ENCODE measurements around the gene SENP5. TPM values are rescaled to one million over a fixed set of nuclear protein-coding genes. Genes with fewer than 3 reads are reported as not detected.

SENP5 gene
- total RNA-seq, result 38.5 and 46.2 TPM in 2 replicates

GRCh38 chr3:196867507-196868296 lies at the start of gene SENP5:
TSS of gene SENP5 (plus strand) at chr3:196867920. CDS start at chr3:196885182, 17,262 bp downstream.

DNA sequence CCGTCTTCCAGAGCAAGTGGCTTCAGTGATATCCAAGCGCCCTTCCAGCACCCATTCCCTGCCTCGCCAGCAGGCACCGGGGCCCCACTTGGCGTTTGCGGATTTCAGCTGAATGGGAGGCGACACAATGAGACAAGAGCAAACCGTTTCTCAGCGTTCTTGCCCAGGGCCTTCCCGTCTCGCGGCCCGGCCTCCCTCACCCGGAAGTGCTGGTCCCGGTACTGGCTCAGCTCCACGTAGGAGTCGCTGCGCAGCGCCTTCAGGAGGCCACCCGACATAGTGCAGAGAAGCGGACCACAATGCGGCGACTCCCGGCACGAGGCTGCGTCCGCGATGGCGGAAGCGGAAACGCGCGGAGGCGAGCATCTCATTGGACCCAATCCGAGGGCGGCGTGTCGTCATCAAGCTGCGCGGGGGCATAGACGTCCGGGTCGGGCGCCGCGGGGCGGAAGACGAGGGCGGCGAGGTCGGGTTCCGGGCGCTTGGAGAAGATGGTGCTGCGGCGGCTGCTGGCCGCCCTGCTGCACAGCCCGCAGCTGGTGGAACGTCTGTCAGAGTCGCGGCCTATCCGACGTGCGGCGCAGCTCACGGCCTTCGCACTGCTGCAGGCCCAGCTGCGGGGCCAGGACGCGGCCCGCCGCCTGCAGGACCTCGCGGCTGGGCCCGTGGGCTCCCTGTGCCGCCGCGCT lies 74.7 kb downstream of the SENP5 start, which contains the start of gene NCBP2:
TSS of gene NCBP2 (minus strand) at position 303 of the 689 bp plus-strand sequence. CDS start at position 278, 25 bp downstream.

DNA sequence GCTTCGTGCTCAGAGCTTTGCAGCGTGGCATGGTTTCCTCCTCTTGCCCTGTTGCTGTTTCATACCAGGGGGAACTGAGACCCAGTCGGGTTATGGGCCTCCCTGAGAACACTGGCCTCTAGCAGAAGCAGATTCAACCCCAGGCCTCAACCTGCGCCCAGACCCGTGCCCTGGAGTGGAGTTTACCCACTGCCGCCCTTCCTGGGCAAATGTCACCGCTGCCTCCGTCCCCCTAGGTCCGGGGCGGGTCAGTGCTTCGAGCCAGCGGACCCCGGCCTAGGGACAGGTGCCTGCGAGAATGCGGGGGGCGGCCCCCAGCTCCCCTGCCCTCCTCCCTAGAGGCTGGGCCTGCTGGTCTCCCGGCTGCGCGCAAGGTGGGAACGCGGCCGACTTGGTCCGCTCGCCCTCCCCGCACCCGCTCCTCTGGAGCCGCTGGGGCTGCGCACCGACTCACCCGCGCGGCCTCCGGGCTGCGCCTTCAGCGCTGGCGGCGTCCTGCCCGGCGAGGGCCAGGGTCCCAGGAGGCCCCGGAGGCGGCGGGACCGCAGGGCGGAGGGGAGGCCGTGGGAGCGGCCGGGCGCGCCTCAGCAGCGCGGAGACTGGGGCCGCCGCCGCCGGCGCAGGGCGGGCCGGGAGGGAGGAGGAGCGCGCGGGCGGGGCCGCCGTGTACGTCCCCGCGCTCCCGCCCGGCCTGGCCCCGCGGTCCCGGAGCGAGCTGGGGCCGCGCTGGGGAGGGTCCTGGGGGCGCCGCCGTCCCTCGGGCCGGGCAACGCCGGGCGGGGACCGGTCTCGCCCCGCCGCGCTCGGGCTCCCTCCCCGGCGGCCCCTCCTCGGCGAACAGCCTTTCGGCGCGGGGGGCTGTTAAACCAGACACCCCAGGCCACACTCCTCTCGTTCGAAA lies 100.8 kb downstream of the SENP5 start, which contains the start of gene PIGZ:
TSS of gene PIGZ (minus strand) at position 601 of the 901 bp plus-strand sequence. CDS start 16,802 bp downstream, outside the sequence.

Other genes with a start within 250 kb of the SENP5 start
- gene NRROS, start 228.2 kb upstream of the SENP5 start, total RNA-seq, result 0.28 and 0.46 TPM in 2 replicates
- gene CEP19, start 155.7 kb upstream of the SENP5 start, total RNA-seq, result 4.3 TPM in 2 replicates
- 15.5 and 20.1 TPM in 2 replicates for gene PIGX, start 155.5 kb upstream of the SENP5 start, total RNA-seq
- gene PAK2, start 128.1 kb upstream of the SENP5 start, total RNA-seq, result 23.2 and 33.7 TPM in 2 replicates
- 59.9 and 68.2 TPM in 2 replicates for gene NCBP2, start 74.6 kb downstream of the SENP5 start, total RNA-seq
- 2.1 and 2.6 TPM in 2 replicates for gene PIGZ, start 100.9 kb downstream of the SENP5 start, total RNA-seq
- gene MELTF, start 161.9 kb downstream of the SENP5 start, total RNA-seq, result 4.6 and 29.0 TPM in 2 replicates

Measured in smooth muscle cell of bladder (primary cell).